HEK293T (cell line): ENCODE results near the gene PTPRH.

Experiments
- BHLHE40 ChIP-seq: fragments of 450-650 bp; IDR thresholded peaks from 2 replicates; pipeline ENCODE4 v1.6.1; 2016; ENCODE audit warnings: mild to moderate bottlenecking, moderate library complexity, borderline replicate concordance
- ELF4 ChIP-seq: fragments of 450-650 bp; IDR thresholded peaks from 2 replicates; pipeline ENCODE4 v1.6.1; 2017; ENCODE audit warnings: antibody characterized with exemption
- FOXA1 ChIP-seq: fragments of 450-650 bp; IDR thresholded peaks from 2 replicates; pipeline ENCODE4 v1.6.1; 2016; ENCODE audit warnings: mild to moderate bottlenecking
- NFRKB ChIP-seq: fragments of 450-650 bp; IDR thresholded peaks from 2 replicates; pipeline ENCODE4 v1.6.1; 2016; ENCODE audit warnings: mild to moderate bottlenecking, moderate library complexity
- ZNF384 ChIP-seq: fragments of 450-650 bp; IDR thresholded peaks from 2 replicates; pipeline ENCODE4 v1.6.1; 2016

DNA sequence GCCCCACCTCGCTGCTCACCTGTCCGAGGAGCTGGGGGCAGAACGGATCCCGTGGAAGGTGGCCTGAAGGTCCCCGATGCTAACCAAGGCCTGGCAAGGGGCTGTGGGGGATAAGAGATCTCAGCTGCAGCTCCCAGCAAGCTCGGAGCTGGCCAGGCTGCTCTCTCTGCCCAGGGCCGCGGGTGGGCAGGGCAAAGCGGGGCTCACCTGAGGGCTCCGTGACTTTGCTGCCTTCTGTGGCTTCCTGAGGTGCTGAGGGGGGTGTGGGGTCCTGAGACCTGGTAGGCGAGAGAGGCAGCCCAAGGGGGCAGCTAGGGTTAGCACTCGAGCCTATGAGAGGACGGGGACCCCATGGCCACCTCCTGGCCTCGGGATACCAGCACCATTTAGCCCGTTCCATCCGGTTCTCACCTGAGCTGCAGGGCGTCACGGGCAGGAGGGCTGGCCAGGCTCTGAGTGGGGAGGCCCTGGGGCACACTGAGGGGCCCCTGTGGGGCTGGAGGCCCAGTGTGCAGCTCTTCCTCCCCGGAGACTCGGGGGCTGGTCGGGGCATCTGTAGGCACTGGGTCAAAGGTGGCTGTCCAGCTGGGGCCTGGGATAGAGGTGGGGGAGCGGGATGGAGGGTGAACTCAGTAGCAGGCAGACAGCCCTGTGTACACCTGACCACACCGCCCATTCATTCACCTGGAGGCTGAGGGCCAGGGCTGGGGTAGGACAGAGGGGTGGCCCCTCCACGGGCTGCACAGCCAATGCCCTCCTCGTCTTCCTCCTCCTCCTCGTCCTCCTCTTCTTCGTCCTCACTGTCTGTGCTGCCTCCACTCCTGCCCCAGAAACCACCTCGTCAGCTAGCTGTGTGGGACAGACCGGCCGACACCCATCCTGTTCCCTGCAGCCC lies 22.3 kb upstream of the PTPRH start:
- TF ChIP-seq ELF4 (no peak), BHLHE40 (no peak), NFRKB (no peak), ZNF384 (no peak), FOXA1 (no peak)
